ENCODE data around the gene IFI44L.
A peak's percentile ranks its signal among the peaks of the same experiment; 100 is the strongest.

The IFI44L gene

GRCh38 chr1:78640462-78640861 is 20.2 kb downstream of the IFI44L start:
- no peak for DNase-seq (ENCODE audit: low read depth in 2 of 2, low spot score in 1 of 2)

GRCh38 chr1:78641558-78641957 is 21.3 kb downstream of the IFI44L start:
- DNase-seq (ENCODE audit: low read depth in 2 of 2, low spot score in 1 of 2), result no peak

GRCh38 chr1:78645723-78646122 is 25.5 kb downstream of the IFI44L start:
- no peak for DNase-seq (ENCODE audit: low read depth in 2 of 2, low spot score in 1 of 2)

- no peak for DNase-seq (ENCODE audit: low read depth in 2 of 2, low spot score in 1 of 2)
Observed at GRCh38 chr1:78647238-78647637, 27.0 kb downstream of the IFI44L start.

GRCh38 chr1:78649628-78650027 is 29.4 kb downstream of the IFI44L start, which contains the start of gene IFI44:
TSS of gene IFI44 (plus strand) at chr1:78649831. CDS start at chr1:78650196, 365 bp downstream.
- peak; percentile 49 to 52 for DNase-seq (ENCODE audit: low read depth in 2 of 2, low spot score in 1 of 2)

- no peak for DNase-seq (ENCODE audit: low read depth in 2 of 2, low spot score in 1 of 2)
Observed at GRCh38 chr1:78650114-78650660, 29.9 kb downstream of the IFI44L start.

- no peak for DNase-seq (ENCODE audit: low read depth in 2 of 2, low spot score in 1 of 2)
Observed at GRCh38 chr1:78651241-78651640, 31.0 kb downstream of the IFI44L start.

- no peak for DNase-seq (ENCODE audit: low read depth in 2 of 2, low spot score in 1 of 2)
Observed at GRCh38 chr1:78652019-78652560, 31.8 kb downstream of the IFI44L start.

- no peak for DNase-seq (ENCODE audit: low read depth in 2 of 2, low spot score in 1 of 2)
Observed at GRCh38 chr1:78658901-78659300, 38.7 kb downstream of the IFI44L start.

- DNase-seq (ENCODE audit: low read depth in 2 of 2, low spot score in 1 of 2), result no peak
Observed at GRCh38 chr1:78663923-78664322, 43.7 kb downstream of the IFI44L start.

- no peak for DNase-seq (ENCODE audit: low read depth in 2 of 2, low spot score in 1 of 2)
Observed at GRCh38 chr1:78664763-78665162, 44.5 kb downstream of the IFI44L start.

GRCh38 chr1:78665809-78666208 is 45.6 kb downstream of the IFI44L start:
- no peak for DNase-seq (ENCODE audit: low read depth in 2 of 2, low spot score in 1 of 2)

GRCh38 chr1:78667939-78668338 is 47.7 kb downstream of the IFI44L start:
- DNase-seq (ENCODE audit: low read depth in 2 of 2, low spot score in 1 of 2), result no peak

- no peak for DNase-seq (ENCODE audit: low read depth in 2 of 2, low spot score in 1 of 2)
Observed at GRCh38 chr1:78668427-78668826, 48.2 kb downstream of the IFI44L start.

- no peak for DNase-seq (ENCODE audit: low read depth in 2 of 2, low spot score in 1 of 2)
Observed at GRCh38 chr1:78672428-78672827, 52.2 kb downstream of the IFI44L start.

GRCh38 chr1:78673120-78673519 is 52.9 kb downstream of the IFI44L start:
- DNase-seq (ENCODE audit: low read depth in 2 of 2, low spot score in 1 of 2), result no peak

GRCh38 chr1:78676347-78676982 is 56.2 kb downstream of the IFI44L start:
- DNase-seq (ENCODE audit: low read depth in 2 of 2, low spot score in 1 of 2), result peak in 1 of 2 donors; percentile 41

- no peak for DNase-seq (ENCODE audit: low read depth in 2 of 2, low spot score in 1 of 2)
Observed at GRCh38 chr1:78676993-78677392, 56.7 kb downstream of the IFI44L start.

GRCh38 chr1:78677788-78678187 is 57.5 kb downstream of the IFI44L start:
- no peak for DNase-seq (ENCODE audit: low read depth in 2 of 2, low spot score in 1 of 2)

GRCh38 chr1:78678324-78678723 is 58.1 kb downstream of the IFI44L start:
- no peak for DNase-seq (ENCODE audit: low read depth in 2 of 2, low spot score in 1 of 2)

- DNase-seq (ENCODE audit: low read depth in 2 of 2, low spot score in 1 of 2), result no peak
Observed at GRCh38 chr1:78681265-78681664, 61.0 kb downstream of the IFI44L start.

- no peak for DNase-seq (ENCODE audit: low read depth in 2 of 2, low spot score in 1 of 2)
Observed at GRCh38 chr1:78682496-78682895, 62.2 kb downstream of the IFI44L start.

GRCh38 chr1:78683079-78683478 is 62.8 kb downstream of the IFI44L start:
- DNase-seq (ENCODE audit: low read depth in 2 of 2, low spot score in 1 of 2), result no peak
